Measurements from ENCODE around the gene ATG14. TPM values are rescaled to one million over a fixed set of nuclear protein-coding genes. Genes with fewer than 3 reads are reported as not detected.

Gene ATG14
- total RNA-seq, 1 donor from 2014 or later = 13.2 TPM

DNA sequence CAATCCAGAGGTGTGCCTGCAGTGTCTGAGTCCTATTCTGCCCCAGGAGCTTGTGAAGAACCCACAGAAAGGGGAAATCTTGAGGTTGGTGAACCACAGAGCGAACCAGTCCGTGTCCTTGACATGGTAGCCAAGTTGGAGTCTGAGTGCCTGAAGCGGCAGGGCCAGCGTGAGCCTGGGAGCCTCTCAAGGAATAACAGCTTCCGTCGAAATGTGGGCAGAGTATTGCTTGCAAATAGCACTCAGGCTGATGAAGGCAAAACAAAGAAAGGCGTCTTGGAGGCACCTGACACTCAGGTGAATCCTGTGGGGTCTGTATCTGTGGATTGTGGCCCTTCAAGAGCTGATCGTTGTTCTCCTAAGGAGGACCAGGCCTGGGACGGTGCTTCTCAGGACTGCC, 60.5 kb downstream of the ATG14 start:
- peaks cover 48% of the 10 kb centered on the region for H3K4me1 ChIP-seq
- H3K27me3 ChIP-seq (ENCODE audit: low read depth) = no peaks in the 10 kb centered on the region
- H3K27ac ChIP-seq (replicated peaks) = no peak overlapping the region
- no peaks in the 10 kb centered on the region for H3K9me3 ChIP-seq (replicated peaks)
- no peak for DNase-seq
- intact Hi-C loops (cut with micrococcal nuclease) = no loop called here
- no peak overlapping the region for H3K4me3 ChIP-seq
- TF ChIP-seq, protein P1, sequence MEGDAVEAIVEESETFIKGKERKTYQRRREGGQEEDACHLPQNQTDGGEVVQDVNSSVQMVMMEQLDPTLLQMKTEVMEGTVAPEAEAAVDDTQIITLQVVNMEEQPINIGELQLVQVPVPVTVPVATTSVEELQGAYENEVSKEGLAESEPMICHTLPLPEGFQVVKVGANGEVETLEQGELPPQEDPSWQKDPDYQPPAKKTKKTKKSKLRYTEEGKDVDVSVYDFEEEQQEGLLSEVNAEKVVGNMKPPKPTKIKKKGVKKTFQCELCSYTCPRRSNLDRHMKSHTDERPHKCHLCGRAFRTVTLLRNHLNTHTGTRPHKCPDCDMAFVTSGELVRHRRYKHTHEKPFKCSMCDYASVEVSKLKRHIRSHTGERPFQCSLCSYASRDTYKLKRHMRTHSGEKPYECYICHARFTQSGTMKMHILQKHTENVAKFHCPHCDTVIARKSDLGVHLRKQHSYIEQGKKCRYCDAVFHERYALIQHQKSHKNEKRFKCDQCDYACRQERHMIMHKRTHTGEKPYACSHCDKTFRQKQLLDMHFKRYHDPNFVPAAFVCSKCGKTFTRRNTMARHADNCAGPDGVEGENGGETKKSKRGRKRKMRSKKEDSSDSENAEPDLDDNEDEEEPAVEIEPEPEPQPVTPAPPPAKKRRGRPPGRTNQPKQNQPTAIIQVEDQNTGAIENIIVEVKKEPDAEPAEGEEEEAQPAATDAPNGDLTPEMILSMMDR (IDR thresholded peaks at IDR 0.05; ENCODE audit: borderline replicate concordance) = no peak
- peaks cover 37% of the 10 kb centered on the region for H3K36me3 ChIP-seq

DNA sequence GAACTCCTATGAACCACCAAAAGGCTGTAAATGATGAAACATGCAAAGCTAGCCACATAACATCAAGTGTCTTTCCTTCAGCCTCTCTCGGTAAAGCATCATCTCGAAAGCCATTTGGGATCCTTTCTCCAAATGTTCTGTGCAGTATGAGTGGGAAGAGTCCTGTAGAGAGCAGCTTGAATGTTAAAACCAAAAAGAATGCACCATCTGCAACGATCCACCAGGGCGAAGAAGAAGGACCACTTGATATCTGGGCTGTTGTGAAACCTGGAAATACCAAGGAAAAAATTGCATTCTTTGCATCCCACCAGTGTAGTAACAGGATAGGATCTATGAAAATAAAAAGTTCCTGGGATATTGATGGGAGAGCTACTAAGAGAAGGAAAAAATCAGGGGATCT, 61.2 kb downstream of the ATG14 start:
- TF ChIP-seq, protein P1 (IDR thresholded peaks at IDR 0.05; ENCODE audit: borderline replicate concordance) = no peak
- DNase-seq = no peak
- Histone ChIP-seq H3K36me3 (peaks cover 31% of the 10 kb centered on the region), H3K4me3 (no peak overlapping the region), H3K4me1 (peaks cover 48% of the 10 kb centered on the region), H3K27ac (replicated peaks) (no peak overlapping the region), H3K9me3 (replicated peaks) (no peaks in the 10 kb centered on the region), H3K27me3 (ENCODE audit: low read depth) (no peaks in the 10 kb centered on the region)
- intact Hi-C loops (cut with micrococcal nuclease) = no loop called here

DNA sequence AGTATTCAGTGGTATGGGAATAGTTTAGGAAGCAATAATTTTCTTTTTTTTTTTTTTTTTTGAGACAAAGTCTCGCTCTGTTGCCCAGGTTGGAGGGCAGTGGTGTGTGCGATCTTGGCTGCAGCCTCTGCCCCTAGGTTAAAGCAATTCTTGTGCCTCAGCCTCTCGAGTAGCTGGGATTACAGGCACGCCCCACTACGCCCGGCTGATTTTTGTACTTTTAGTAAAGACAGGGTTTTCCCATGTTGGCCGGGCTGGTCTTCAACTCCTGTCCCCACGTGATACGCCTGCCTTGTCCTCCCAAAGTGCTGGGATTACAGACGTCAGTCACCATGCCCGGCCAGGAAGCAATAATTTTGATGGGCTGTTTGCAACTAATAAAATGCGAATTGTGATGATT, 62.1 kb downstream of the ATG14 start:
- H3K4me1 ChIP-seq = peaks cover 45% of the 10 kb centered on the region
- DNase-seq = no peak
- intact Hi-C loops (cut with micrococcal nuclease) = loop anchor here (10.0 kb wide), 1 partner anchor 75 kb away; the partner anchor contains the start of gene FBXO34
- TF ChIP-seq, protein P1 (IDR thresholded peaks at IDR 0.05; ENCODE audit: borderline replicate concordance) = no peak
- H3K36me3 ChIP-seq = peaks cover 27% of the 10 kb centered on the region
- H3K27ac ChIP-seq (replicated peaks) = no peak overlapping the region
- H3K27me3 ChIP-seq (ENCODE audit: low read depth) = no peaks in the 10 kb centered on the region
- H3K9me3 ChIP-seq (replicated peaks) = no peaks in the 10 kb centered on the region
- no peak overlapping the region for H3K4me3 ChIP-seq

- no peak for DNase-seq
- Histone ChIP-seq H3K4me1 (peaks cover 44% of the 10 kb centered on the region), H3K9me3 (replicated peaks) (no peaks in the 10 kb centered on the region), H3K27me3 (ENCODE audit: low read depth) (no peaks in the 10 kb centered on the region), H3K36me3 (peaks cover 27% of the 10 kb centered on the region), H3K27ac (replicated peaks) (no peak overlapping the region), H3K4me3 (no peak overlapping the region)
- TF ChIP-seq, protein P1 (IDR thresholded peaks at IDR 0.05; ENCODE audit: borderline replicate concordance) = no peak
- intact Hi-C loops (cut with micrococcal nuclease) = loop anchor here (10.0 kb wide), 1 partner anchor 74 kb away; the partner anchor contains the start of gene FBXO34
These were observed 62.7 kb downstream of the ATG14 start for GRCh38 chr14:55348766-55349453.

GRCh38 chr14:55347748-55348147, 63.9 kb downstream of the ATG14 start:
- H3K4me3 ChIP-seq = no peak overlapping the region
- TF ChIP-seq, protein P1 (IDR thresholded peaks at IDR 0.05; ENCODE audit: borderline replicate concordance) = no peak
- H3K9me3 ChIP-seq (replicated peaks) = no peaks in the 10 kb centered on the region
- H3K27me3 ChIP-seq (ENCODE audit: low read depth) = no peaks in the 10 kb centered on the region
- no peak for DNase-seq
- peaks cover 26% of the 10 kb centered on the region for H3K36me3 ChIP-seq
- H3K27ac ChIP-seq (replicated peaks) = no peak overlapping the region
- intact Hi-C loops (cut with micrococcal nuclease) = loop anchor here (10.0 kb wide), 1 partner anchor 73 kb away; the partner anchor contains the start of gene FBXO34
- H3K4me1 ChIP-seq = peaks cover 53% of the 10 kb centered on the region
